HFF-Myc (cell line): Measurements from ENCODE around the gene INVS.

Experiments
- DNase-seq: peaks from one replicate; pipeline ENCODE4 v3.0.0-alpha.2; 2011; ENCODE audit warnings: low read depth; ENCODE audit errors: extremely low read depth
- H3K4me3 ChIP-seq: replicated peaks from 2 replicates; pipeline ENCODE4 v1.5.1; 2011; ENCODE audit warnings: low read depth, mild to moderate bottlenecking, control low read depth, low read length
- TF ChIP-seq, protein P1 (sequence below): IDR thresholded peaks from 2 replicates; pipeline ENCODE4 v1.5.1; 2012; ENCODE audit warnings: mild to moderate bottlenecking, low read depth, low read length, control low read depth; ENCODE audit errors: missing control alignments

INVS gene

GRCh38 chr9:100196215-100196614, 97.2 kb downstream of the INVS start:
- no peak for DNase-seq
- TF ChIP-seq, protein P1, sequence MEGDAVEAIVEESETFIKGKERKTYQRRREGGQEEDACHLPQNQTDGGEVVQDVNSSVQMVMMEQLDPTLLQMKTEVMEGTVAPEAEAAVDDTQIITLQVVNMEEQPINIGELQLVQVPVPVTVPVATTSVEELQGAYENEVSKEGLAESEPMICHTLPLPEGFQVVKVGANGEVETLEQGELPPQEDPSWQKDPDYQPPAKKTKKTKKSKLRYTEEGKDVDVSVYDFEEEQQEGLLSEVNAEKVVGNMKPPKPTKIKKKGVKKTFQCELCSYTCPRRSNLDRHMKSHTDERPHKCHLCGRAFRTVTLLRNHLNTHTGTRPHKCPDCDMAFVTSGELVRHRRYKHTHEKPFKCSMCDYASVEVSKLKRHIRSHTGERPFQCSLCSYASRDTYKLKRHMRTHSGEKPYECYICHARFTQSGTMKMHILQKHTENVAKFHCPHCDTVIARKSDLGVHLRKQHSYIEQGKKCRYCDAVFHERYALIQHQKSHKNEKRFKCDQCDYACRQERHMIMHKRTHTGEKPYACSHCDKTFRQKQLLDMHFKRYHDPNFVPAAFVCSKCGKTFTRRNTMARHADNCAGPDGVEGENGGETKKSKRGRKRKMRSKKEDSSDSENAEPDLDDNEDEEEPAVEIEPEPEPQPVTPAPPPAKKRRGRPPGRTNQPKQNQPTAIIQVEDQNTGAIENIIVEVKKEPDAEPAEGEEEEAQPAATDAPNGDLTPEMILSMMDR: no peak
- H3K4me3 ChIP-seq: no peak overlapping the region

- no peak overlapping the region for H3K4me3 ChIP-seq
- TF ChIP-seq, protein P1: no peak
- no peak for DNase-seq
Observed at GRCh38 chr9:100196828-100197227, 97.8 kb downstream of the INVS start.

DNA sequence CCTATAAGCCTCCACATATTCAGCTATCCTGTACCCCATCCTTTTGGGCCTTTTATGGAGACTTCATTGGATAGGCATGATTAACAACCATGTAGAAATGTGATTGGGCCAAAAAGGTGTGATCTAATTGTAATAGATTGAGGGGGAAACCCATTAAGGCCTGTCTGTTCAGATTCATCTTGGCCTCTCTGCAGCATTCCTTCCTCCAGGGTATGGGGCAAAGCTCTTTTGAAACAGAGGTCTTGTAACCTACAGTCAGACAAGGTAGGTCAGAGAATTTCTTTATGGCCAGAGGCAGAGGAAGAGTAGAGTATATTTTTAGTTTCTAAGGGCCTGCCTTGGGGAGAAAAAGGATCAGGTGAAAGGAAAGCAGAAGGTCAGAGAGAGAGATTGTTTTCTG, 98.5 kb downstream of the INVS start:
- no peak overlapping the region for H3K4me3 ChIP-seq
- no peak for DNase-seq
- TF ChIP-seq, protein P1: no peak

DNA sequence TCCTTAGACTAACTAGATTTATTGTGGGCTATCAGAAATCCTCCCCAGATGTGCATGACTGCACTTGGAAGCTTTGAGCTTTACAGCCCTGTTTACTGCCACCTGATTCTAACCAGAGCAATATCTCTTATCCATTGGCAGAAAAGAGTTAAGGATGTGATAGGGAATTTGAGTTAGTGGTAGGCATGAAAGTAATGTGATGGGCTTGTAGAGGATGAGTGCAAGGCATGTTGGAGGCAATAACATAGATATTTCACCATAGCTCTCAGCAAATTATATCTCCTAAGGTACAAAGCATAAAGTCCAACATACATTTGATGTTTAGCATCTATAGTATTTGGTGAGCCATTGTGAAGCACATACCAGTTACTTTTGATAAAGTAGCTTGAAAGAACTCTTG, 103.8 kb downstream of the INVS start:
- DNase-seq: no peak
- TF ChIP-seq, protein P1: no peak
- H3K4me3 ChIP-seq: no peak overlapping the region

DNA sequence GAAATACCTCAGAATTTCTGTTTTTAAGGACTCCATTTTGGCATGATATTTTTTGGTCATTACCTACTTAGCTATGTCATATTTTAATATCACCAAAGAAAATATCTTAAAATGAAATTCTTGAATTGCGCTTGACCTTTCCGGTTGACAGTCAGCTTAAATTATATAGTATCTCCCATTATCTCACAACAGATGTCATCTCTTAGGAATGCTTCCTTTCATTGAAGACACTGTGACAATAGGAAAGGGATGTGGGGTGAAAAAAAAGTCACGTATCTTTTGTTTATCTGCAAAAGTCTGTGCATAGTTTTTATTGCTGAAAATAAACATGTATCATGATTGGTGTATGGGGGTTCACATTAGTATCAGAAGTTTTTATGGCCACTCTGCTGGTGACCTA, 105.8 kb downstream of the INVS start:
- TF ChIP-seq, protein P1: no peak
- no peak overlapping the region for H3K4me3 ChIP-seq
- DNase-seq: no peak

GRCh38 chr9:100206899-100207298, 107.9 kb downstream of the INVS start:
- TF ChIP-seq, protein P1: no peak
- DNase-seq: no peak

GRCh38 chr9:100208673-100209072, 109.6 kb downstream of the INVS start:
- TF ChIP-seq, protein P1: no peak
- no peak overlapping the region for H3K4me3 ChIP-seq
- DNase-seq: no peak

More at GRCh38 chr9:100206899-100207298, 107.9 kb downstream of the INVS start:
- no peak overlapping the region for H3K4me3 ChIP-seq
